Activated naive CD8-positive, alpha-beta T cell treated with anti-CD3 and anti-CD28 coated beads for 36 hours (primary cell): ENCODE data around the gene PIEZO1. TPM values are rescaled to one million over a fixed set of nuclear protein-coding genes. Genes with fewer than 3 reads are reported as not detected.

Experiments
- DNase-seq: peaks from one replicate; pipeline ENCODE4 v3.0.0; 2021
- H3K27ac Mint-ChIP-seq: one replicate; pipeline ENCODE4 v1.8.0; 2022; ENCODE audit warnings: mild to moderate bottlenecking, moderate library complexity, mixed read lengths
- H3K27me3 Mint-ChIP-seq: one replicate; pipeline ENCODE4 v1.8.0; 2022; ENCODE audit warnings: mild to moderate bottlenecking, mixed read lengths
- H3K36me3 Mint-ChIP-seq: one replicate; pipeline ENCODE4 v1.8.0; 2021; ENCODE audit warnings: mild to moderate bottlenecking, mixed read lengths
- H3K4me1 Mint-ChIP-seq: one replicate; pipeline ENCODE4 v1.8.0; 2021; ENCODE audit warnings: mixed read lengths
- H3K4me3 Mint-ChIP-seq: one replicate; pipeline ENCODE4 v1.8.0; 2022; ENCODE audit warnings: mild to moderate bottlenecking, moderate library complexity, mixed read lengths
- H3K9me3 Mint-ChIP-seq: one replicate; pipeline ENCODE4 v1.8.0; 2022; ENCODE audit warnings: mixed read lengths
- total RNA-seq, 2 experiments: library from RNA; stranded (reverse); gene quantifications; one replicate each; pipeline ENCODE4 v1.2.3, GENCODE V29; 2021

The PIEZO1 gene
- total RNA-seq, 2 experiments from 2014 or later, result 86.7 to 87.0 TPM

GRCh38 chr16:88810166-88810911 lies 25.3 kb upstream of the PIEZO1 start:
- peak; percentile 60 for DNase-seq

DNA sequence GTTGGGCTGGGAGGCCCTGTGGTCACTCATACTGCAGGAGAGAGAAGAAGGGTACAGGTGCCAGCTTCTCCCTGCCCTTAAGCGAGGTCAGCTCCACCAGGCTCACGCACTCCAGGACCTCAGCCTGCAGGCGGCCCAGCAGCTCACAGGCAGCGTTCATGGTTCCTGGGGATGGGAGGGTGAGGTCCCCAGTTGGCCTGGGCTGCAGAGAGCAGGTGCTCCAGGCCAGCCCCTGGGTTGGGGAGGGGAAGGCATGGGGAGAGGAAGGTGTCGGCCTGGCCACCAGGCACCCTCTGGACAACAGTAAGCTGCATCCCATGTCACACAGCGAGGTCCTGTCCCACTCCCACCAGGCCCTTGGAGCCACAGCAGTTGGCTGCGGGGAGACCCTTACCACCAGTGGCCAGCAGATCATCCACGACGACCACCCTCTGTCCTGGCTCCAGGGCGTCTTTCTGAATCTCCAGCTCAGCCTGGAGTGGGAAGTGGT lies 24.7 kb upstream of the PIEZO1 start:
- no peaks in the 10 kb centered on the region for H3K27me3 Mint-ChIP-seq
- peaks cover 29% of the 10 kb centered on the region for H3K4me1 Mint-ChIP-seq
- peak overlapping the region; percentile 96 for H3K27ac Mint-ChIP-seq
- H3K4me3 Mint-ChIP-seq, result peak overlapping the region; percentile 94
- no peaks in the 10 kb centered on the region for H3K9me3 Mint-ChIP-seq
- DNase-seq, result no peak
- peaks cover 41% of the 10 kb centered on the region for H3K36me3 Mint-ChIP-seq

More at GRCh38 chr16:88810166-88810911, 25.3 kb upstream of the PIEZO1 start:
- Mint-ChIP-seq H3K36me3 (peaks cover 37% of the 10 kb centered on the region), H3K27ac (peak overlapping the region; percentile 96), H3K27me3 (no peaks in the 10 kb centered on the region), H3K4me3 (peak overlapping the region; percentile 94), H3K9me3 (no peaks in the 10 kb centered on the region), H3K4me1 (peaks cover 29% of the 10 kb centered on the region)

GRCh38 chr16:88809068-88809675 lies 24.2 kb upstream of the PIEZO1 start:
- H3K36me3 Mint-ChIP-seq, result peaks cover 46% of the 10 kb centered on the region
- H3K9me3 Mint-ChIP-seq, result no peaks in the 10 kb centered on the region
- peak overlapping the region; percentile 96 for H3K27ac Mint-ChIP-seq
- H3K27me3 Mint-ChIP-seq, result no peaks in the 10 kb centered on the region
- DNase-seq, result no peak
- H3K4me1 Mint-ChIP-seq, result peaks cover 29% of the 10 kb centered on the region
- H3K4me3 Mint-ChIP-seq, result peak overlapping the region; percentile 94

DNA sequence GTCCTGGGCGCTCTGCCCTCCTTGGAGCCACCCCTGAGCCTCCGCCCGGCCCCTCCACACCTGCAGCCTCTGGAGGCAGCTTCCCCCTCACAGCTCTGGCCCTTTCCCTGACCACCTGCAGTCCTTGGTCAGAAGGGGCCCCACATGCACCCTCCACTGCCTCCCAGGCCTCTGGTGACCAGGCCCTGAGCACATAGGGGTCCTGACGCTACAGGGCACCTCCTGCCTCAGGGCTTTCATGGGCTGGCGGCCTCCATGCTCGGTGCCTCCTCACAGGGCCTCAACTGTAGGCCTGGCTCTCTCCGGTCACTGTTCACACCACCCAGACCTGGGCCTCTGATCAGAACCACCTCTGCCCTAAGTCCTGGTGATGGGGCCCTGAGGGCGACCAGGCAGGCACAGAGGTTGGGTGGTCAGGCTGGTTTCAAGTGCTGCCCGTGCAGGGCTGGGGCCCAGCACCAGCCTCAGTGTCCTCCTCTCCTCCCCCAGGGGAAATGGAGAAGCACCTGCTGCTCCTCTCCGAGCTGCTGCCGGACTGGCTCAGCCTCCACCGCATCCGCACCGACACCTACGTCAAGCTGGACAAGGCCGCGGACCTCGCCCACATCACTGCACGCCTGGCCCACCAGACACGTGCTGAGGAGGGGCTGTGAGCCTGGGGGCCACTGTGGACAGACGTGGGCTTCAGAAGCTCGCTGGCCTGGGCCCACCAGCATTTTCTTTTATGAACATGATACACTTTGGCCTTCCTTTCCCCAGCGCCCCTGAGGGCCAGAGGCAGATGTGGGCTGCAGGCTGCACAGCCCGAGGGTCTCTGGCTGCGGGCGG lies 22.8 kb upstream of the PIEZO1 start:
- H3K4me1 Mint-ChIP-seq, result peaks cover 29% of the 10 kb centered on the region
- no peak for DNase-seq
- H3K9me3 Mint-ChIP-seq, result no peaks in the 10 kb centered on the region
- peaks cover 47% of the 10 kb centered on the region for H3K36me3 Mint-ChIP-seq
- H3K4me3 Mint-ChIP-seq, result peak overlapping the region; percentile 94
- H3K27me3 Mint-ChIP-seq, result no peaks in the 10 kb centered on the region
- H3K27ac Mint-ChIP-seq, result peak overlapping the region; percentile 83

GRCh38 chr16:88807142-88807625 lies 22.2 kb upstream of the PIEZO1 start:
- H3K9me3 Mint-ChIP-seq, result no peaks in the 10 kb centered on the region
- DNase-seq, result no peak
- H3K4me1 Mint-ChIP-seq, result peaks cover 26% of the 10 kb centered on the region
- H3K4me3 Mint-ChIP-seq, result peak overlapping the region; percentile 29
- no peaks in the 10 kb centered on the region for H3K27me3 Mint-ChIP-seq
- H3K36me3 Mint-ChIP-seq, result peaks cover 47% of the 10 kb centered on the region
- H3K27ac Mint-ChIP-seq, result peak overlapping the region; percentile 48

- peak overlapping the region; percentile 29 for H3K4me3 Mint-ChIP-seq
- peak overlapping the region; percentile 48 for H3K27ac Mint-ChIP-seq
- no peaks in the 10 kb centered on the region for H3K9me3 Mint-ChIP-seq
- no peaks in the 10 kb centered on the region for H3K27me3 Mint-ChIP-seq
- peaks cover 29% of the 10 kb centered on the region for H3K4me1 Mint-ChIP-seq
- H3K36me3 Mint-ChIP-seq, result peaks cover 51% of the 10 kb centered on the region
- no peak for DNase-seq
Observed at GRCh38 chr16:88806491-88807111, 21.6 kb upstream of the PIEZO1 start.

GRCh38 chr16:88805887-88806393 lies 20.9 kb upstream of the PIEZO1 start:
- no peak for DNase-seq
- Mint-ChIP-seq H3K27me3 (no peaks in the 10 kb centered on the region), H3K36me3 (peaks cover 53% of the 10 kb centered on the region), H3K4me1 (peaks cover 33% of the 10 kb centered on the region), H3K27ac (no peak overlapping the region), H3K4me3 (peak overlapping the region; percentile 37), H3K9me3 (no peaks in the 10 kb centered on the region)

- H3K27me3 Mint-ChIP-seq, result no peaks in the 10 kb centered on the region
- peak overlapping the region; percentile 86 for H3K4me3 Mint-ChIP-seq
- peaks cover 47% of the 10 kb centered on the region for H3K36me3 Mint-ChIP-seq
- H3K27ac Mint-ChIP-seq, result peak overlapping the region; percentile 76
- peaks cover 37% of the 10 kb centered on the region for H3K4me1 Mint-ChIP-seq
- DNase-seq, result no peak
- no peaks in the 10 kb centered on the region for H3K9me3 Mint-ChIP-seq
Observed at GRCh38 chr16:88805340-88805715, 20.3 kb upstream of the PIEZO1 start.

- H3K4me3 Mint-ChIP-seq, result peak overlapping the region; percentile 86
- peaks cover 37% of the 10 kb centered on the region for H3K4me1 Mint-ChIP-seq
- H3K9me3 Mint-ChIP-seq, result no peaks in the 10 kb centered on the region
- peak overlapping the region; percentile 76 for H3K27ac Mint-ChIP-seq
- peak; percentile 67 for DNase-seq
- H3K27me3 Mint-ChIP-seq, result no peaks in the 10 kb centered on the region
- peaks cover 43% of the 10 kb centered on the region for H3K36me3 Mint-ChIP-seq
Observed at GRCh38 chr16:88804552-88805339, 19.7 kb upstream of the PIEZO1 start.

- H3K27me3 Mint-ChIP-seq, result no peaks in the 10 kb centered on the region
- H3K36me3 Mint-ChIP-seq, result peaks cover 40% of the 10 kb centered on the region
- H3K9me3 Mint-ChIP-seq, result no peaks in the 10 kb centered on the region
- H3K4me1 Mint-ChIP-seq, result peaks cover 35% of the 10 kb centered on the region
- peak overlapping the region; percentile 86 for H3K4me3 Mint-ChIP-seq
- peak overlapping the region; percentile 76 for H3K27ac Mint-ChIP-seq
- no peak for DNase-seq
Observed at GRCh38 chr16:88804173-88804551, 19.1 kb upstream of the PIEZO1 start.

DNA sequence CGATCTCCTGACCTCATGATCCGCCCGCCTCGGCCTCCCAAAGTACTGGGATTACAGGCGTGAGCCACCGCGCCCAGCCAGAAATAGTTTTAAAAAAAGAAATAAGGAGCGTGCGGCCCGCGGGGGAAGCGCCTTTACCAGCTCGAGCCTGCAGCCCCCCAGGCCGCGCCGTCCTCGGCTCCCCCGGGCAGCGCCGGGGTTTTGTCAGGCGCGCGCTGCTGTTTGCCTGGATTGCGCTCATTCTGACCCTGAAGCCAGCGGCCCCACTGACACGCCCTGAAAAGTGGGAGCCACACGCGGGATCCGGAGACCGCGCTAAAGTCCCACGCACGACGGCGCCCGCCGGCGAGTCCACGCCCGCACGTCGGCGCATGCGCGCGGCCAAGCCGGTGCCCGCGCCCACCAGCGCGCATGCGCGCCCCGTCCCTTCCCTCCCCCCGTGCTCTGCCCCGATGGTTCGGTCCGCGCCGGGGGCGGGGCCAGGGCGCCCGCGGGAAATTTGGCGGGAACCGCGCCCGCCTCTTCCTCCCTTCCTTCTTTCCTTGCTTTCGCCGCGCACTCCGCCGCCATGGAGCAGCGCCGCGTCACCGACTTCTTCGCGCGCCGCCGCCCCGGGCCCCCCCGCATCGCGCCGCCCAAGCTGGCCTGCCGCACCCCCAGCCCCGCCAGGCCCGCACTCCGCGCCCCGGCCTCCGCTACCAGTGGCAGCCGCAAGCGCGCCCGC lies 18.4 kb upstream of the PIEZO1 start, which contains the start of gene CDT1:
CDT1 (plus strand) TSS at position 526 of the 724 bp plus-strand sequence; CDS start at position 569, 43 bp downstream.
- H3K4me3 Mint-ChIP-seq, result peak within 1 kb of the TSS; percentile 86
- peaks cover 30% of the 10 kb centered on the region for H3K4me1 Mint-ChIP-seq
- peak within 1 kb of the TSS; percentile 91 for H3K27ac Mint-ChIP-seq
- peaks cover 33% of the 10 kb centered on the region for H3K36me3 Mint-ChIP-seq
- peak; percentile 89 for DNase-seq
- H3K9me3 Mint-ChIP-seq, result no peaks in the 10 kb centered on the region
- no peaks in the 10 kb centered on the region for H3K27me3 Mint-ChIP-seq

GRCh38 chr16:88800277-88800592 lies 15.2 kb upstream of the PIEZO1 start:
- H3K4me1 Mint-ChIP-seq, result peaks cover 23% of the 10 kb centered on the region
- DNase-seq, result no peak
- no peak overlapping the region for H3K27ac Mint-ChIP-seq
- H3K36me3 Mint-ChIP-seq, result peaks cover 17% of the 10 kb centered on the region
- H3K4me3 Mint-ChIP-seq, result no peak overlapping the region
- no peaks in the 10 kb centered on the region for H3K27me3 Mint-ChIP-seq
- no peaks in the 10 kb centered on the region for H3K9me3 Mint-ChIP-seq

- Mint-ChIP-seq H3K27me3 (no peaks in the 10 kb centered on the region), H3K4me1 (peaks cover 28% of the 10 kb centered on the region), H3K4me3 (no peak overlapping the region), H3K27ac (no peak overlapping the region), H3K36me3 (peaks cover 14% of the 10 kb centered on the region), H3K9me3 (no peaks in the 10 kb centered on the region)
- no peak for DNase-seq
Observed at GRCh38 chr16:88799569-88800276, 14.7 kb upstream of the PIEZO1 start.
